IMR-90 (cell line): ENCODE results near the gene SFT2D3. TPM values are rescaled to one million over a fixed set of nuclear protein-coding genes. Genes with fewer than 3 reads are reported as not detected.

Source experiments
- ATAC-seq: fragments of 200-7000 bp; cut with Tn5 transposase; 2 replicates; pipeline ENCODE4 v1.9.1; 2020; ENCODE audit warnings: low read depth, mild to moderate bottlenecking, moderate library complexity
- BruUV-seq: library from RNA; stranded (reverse); fragments of 400-500 nt; replicated peaks from 2 replicates; lab custom pipeline; 2021; lab: Mats Ljungman, UMichigan
- CTCF ChIA-PET: fragments of 300-600 bp; formaldehyde crosslinking; extraction: SDS; loops from one replicate; lab custom pipeline; 2021; ENCODE audit warnings: antibody characterized with exemption; lab: Yijun Ruan, JAX
- POLR2A ChIA-PET: fragments of 300-600 bp; sonication (Branson Sonifier 250); formaldehyde crosslinking; loops from one replicate; lab custom pipeline; 2022; ENCODE audit warnings: antibody characterized with exemption; ENCODE audit not compliant: unreplicated experiment; lab: Charles Lee
- DNase-seq: peaks from one replicate; pipeline ENCODE4 v3.0.0; 2013
- H2AFZ ChIP-seq: replicated peaks from 2 replicates; pipeline ENCODE3; 2013; ENCODE audit warnings: low read length, mild to moderate bottlenecking; ENCODE audit not compliant: poor library complexity
- H2AK5ac ChIP-seq: 2 replicates; pipeline ENCODE4 v1.6.1; 2013; ENCODE audit warnings: low read depth, low read length, inconsistent platforms
- H2AK9ac ChIP-seq: replicated peaks from 2 replicates; pipeline ENCODE3; 2013; ENCODE audit warnings: mild to moderate bottlenecking, low read depth, low read length, moderate library complexity; ENCODE audit not compliant: poor library complexity
- H2BK120ac ChIP-seq: 2 replicates; pipeline ENCODE4 v1.6.1; 2013; ENCODE audit warnings: low read depth, low read length, inconsistent platforms
- H2BK15ac ChIP-seq: 3 replicates; pipeline ENCODE4 v1.6.1; 2013; ENCODE audit warnings: low read depth, low read length, inconsistent platforms
- H2BK20ac ChIP-seq: 2 replicates; pipeline ENCODE4 v1.6.1; 2013; ENCODE audit warnings: low read depth, mild to moderate bottlenecking, inconsistent platforms, low read length, moderate library complexity
- H2BK5ac ChIP-seq: 2 replicates; pipeline ENCODE4 v1.6.1; 2013; ENCODE audit warnings: mild to moderate bottlenecking, low read depth, low read length, inconsistent platforms; ENCODE audit not compliant: poor library complexity, severe bottlenecking
- H3K14ac ChIP-seq: replicated peaks from 2 replicates; pipeline ENCODE4 v1.6.1; 2013; ENCODE audit warnings: low read depth, low read length, inconsistent platforms
- H3K18ac ChIP-seq: 2 replicates; pipeline ENCODE4 v1.6.1; 2013; ENCODE audit warnings: low read depth, low read length, control low read depth
- H3K23ac ChIP-seq: 2 replicates; pipeline ENCODE4 v1.6.1; 2013; ENCODE audit warnings: low read depth, low read length, inconsistent platforms
- H3K27ac ChIP-seq: 2 replicates; pipeline ENCODE4 v1.5.1; 2013; ENCODE audit warnings: mild to moderate bottlenecking, control low read depth, low read length; ENCODE audit not compliant: insufficient read depth
- H3K27me3 ChIP-seq: 2 replicates; pipeline ENCODE4 v1.6.1; 2013; ENCODE audit warnings: low read length; ENCODE audit not compliant: control insufficient read depth, insufficient read depth
- H3K36me3 ChIP-seq: 2 replicates; pipeline ENCODE4 v1.6.1; 2013; ENCODE audit warnings: low read length, mixed read lengths; ENCODE audit not compliant: control insufficient read depth, insufficient read depth
- H3K4ac ChIP-seq: 2 replicates; pipeline ENCODE4 v1.6.1; 2013; ENCODE audit warnings: low read depth, low read length, inconsistent platforms
- H3K4me1 ChIP-seq: 2 replicates; pipeline ENCODE4 v1.6.1; 2013; ENCODE audit warnings: low read length, mixed read lengths; ENCODE audit not compliant: control insufficient read depth, insufficient read depth
- H3K4me2 ChIP-seq: 2 replicates; pipeline ENCODE4 v1.6.1; 2013; ENCODE audit warnings: low read depth, mild to moderate bottlenecking, control low read depth, low read length, moderate library complexity
- H3K4me3 ChIP-seq: 2 replicates; pipeline ENCODE4 v1.5.1; 2013; ENCODE audit warnings: low read depth, mild to moderate bottlenecking, control low read depth, low read length, moderate library complexity; ENCODE audit not compliant: insufficient read depth
- H3K56ac ChIP-seq: 2 replicates; pipeline ENCODE4 v1.6.1; 2013; ENCODE audit warnings: low read length, inconsistent platforms; ENCODE audit not compliant: insufficient read depth; ENCODE audit errors: extremely low read depth
- H3K79me1 ChIP-seq, 2 experiments: 2 replicates each; pipeline ENCODE4 v1.6.1; 2013; ENCODE audit warnings: low read length in 2 of 2, inconsistent platforms in 1 of 2, low read depth in 1 of 2
- H3K9ac ChIP-seq: 2 replicates; pipeline ENCODE4 v1.6.1; 2013; ENCODE audit warnings: low read depth, low read length, control low read depth
- H3K9me1 ChIP-seq: 2 replicates; pipeline ENCODE4 v1.6.1; 2013; ENCODE audit warnings: low read length, inconsistent platforms; ENCODE audit not compliant: insufficient read depth
- H3K9me3 ChIP-seq: 2 replicates; pipeline ENCODE4 v1.6.1; 2013; ENCODE audit warnings: low read length; ENCODE audit not compliant: control insufficient read depth, insufficient read depth
- H4K20me1 ChIP-seq: 2 replicates; pipeline ENCODE4 v1.6.1; 2013; ENCODE audit warnings: low read length, inconsistent platforms; ENCODE audit not compliant: insufficient read depth
- H4K5ac ChIP-seq: 2 replicates; pipeline ENCODE4 v1.6.1; 2013; ENCODE audit warnings: mild to moderate bottlenecking, low read depth, low read length, control low read depth
- H4K8ac ChIP-seq, 2 experiments: 2 replicates each; pipeline ENCODE4 v1.6.1; 2013; ENCODE audit warnings: low read depth in 2 of 2, low read length in 2 of 2, control low read depth in 1 of 2, inconsistent platforms in 1 of 2
- H4K91ac ChIP-seq: 2 replicates; pipeline ENCODE4 v1.6.1; 2013; ENCODE audit warnings: low read depth, low read length, inconsistent platforms; ENCODE audit not compliant: insufficient read depth
- FOS ChIP-seq: fragments of 150-350 bp; IDR thresholded peaks from 2 replicates; pipeline ENCODE4 v1.6.1; 2016; ENCODE audit warnings: low read depth, low read length
- NFE2L2 ChIP-seq: fragments of 150-350 bp; IDR thresholded peaks from 2 replicates; pipeline ENCODE4 v1.6.1; 2016; ENCODE audit warnings: low read depth, mild to moderate bottlenecking, low read length
- POLR2A ChIP-seq: IDR thresholded peaks from 2 replicates; pipeline ENCODE4 v1.6.1; 2012; ENCODE audit warnings: mild to moderate bottlenecking, low read depth, low read length
- WGBS, 2 experiments: methylation state at CpG; one replicate each; pipeline versions ENCODE4 v1.1.5 to v1.1.7; 2013; ENCODE audit warnings: missing lambda C conversion rate in 2 of 2; ENCODE audit not compliant: insufficient read length in 1 of 2; ENCODE audit errors: extremely low coverage in 2 of 2; 5-methylcytosine and 5-hydroxymethylcytosine counted together
- dilution Hi-C: fragments of 300-500 bp; cut with HindIII; formaldehyde crosslinking; loops from one replicate; pipeline ENCODE4 v1.14.3; 2018; ENCODE audit warnings: low sequenced_read_pairs; ENCODE audit not compliant: unreplicated experiment
- in situ Hi-C: fragments of 300-500 bp; cut with MboI; formaldehyde crosslinking; loops from 3 replicates; pipeline ENCODE4 v1.14.3; 2019; ENCODE audit warnings: low sequenced_read_pairs, inconsistent platforms, mixed read lengths
- intact Hi-C: fragments of 100-400 bp; cut with micrococcal nuclease; formaldehyde crosslinking; loops from 2 replicates; pipeline ENCODE4 v1.10.0; 2022
- polyA plus RNA-seq, 3 experiments: library from polyadenylated mRNA; depleted of rRNA; stranded (reverse); fragments of >200 nt; gene quantifications; 2 replicates each; pipeline ENCODE4 v1.2.3, GENCODE V29; 2012; ENCODE audit warnings: low replicate concordance in 1 of 3
- total RNA-seq: library from RNA; depleted of rRNA; stranded (reverse); fragments of >200 nt; gene quantifications from 2 replicates; pipeline ENCODE4 v1.2.3, GENCODE V29; 2012

Gene SFT2D3
- total and polyA plus RNA-seq, 2 of the 4 experiments (the other 2 are of a cell fraction) = 2.5 to 3.1 TPM

DNA sequence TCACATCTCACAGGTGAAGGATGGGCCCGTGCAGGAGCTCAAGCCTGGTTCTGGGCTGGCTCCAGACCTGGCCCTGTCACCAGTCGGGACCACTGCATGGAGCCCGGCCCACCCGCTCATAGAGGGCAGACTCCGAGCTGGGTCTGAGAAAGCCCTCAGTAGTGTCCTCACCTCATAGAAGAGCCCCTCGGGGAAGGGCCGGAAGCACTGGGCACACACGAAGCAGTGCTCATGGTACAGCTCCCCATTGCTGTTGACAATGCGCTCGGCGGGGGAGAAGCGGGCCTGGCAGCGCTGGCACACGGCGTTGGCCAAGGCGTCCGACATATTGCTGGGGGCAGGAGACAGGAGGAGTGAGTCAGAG is 44.1 kb upstream of the SFT2D3 start:
- TF ChIP-seq POLR2A (no peak), FOS (no peak), NFE2L2 (no peak)
- no peak overlapping the region for H3K27ac ChIP-seq
- no peak overlapping the region for H4K5ac ChIP-seq
- H3K18ac ChIP-seq = no peak overlapping the region
- ChIA-PET POLR2A (no interaction called here), CTCF (no interaction called here)
- no peak overlapping the region for H2BK20ac ChIP-seq
- no peak overlapping the region for H3K9ac ChIP-seq
- no peak overlapping the region for H4K91ac ChIP-seq
- H3K14ac ChIP-seq = no peak overlapping the region
- DNase-seq = no peak
- dilution Hi-C loops (no loop called here), intact Hi-C loops (no loop called here), in situ Hi-C loops (no loop called here)
- H4K8ac ChIP-seq = no peak overlapping the region
- no peak overlapping the region for H3K56ac ChIP-seq
- peaks cover 23% of the 10 kb centered on the region for H3K9me1 ChIP-seq
- no peak overlapping the region for H2AK5ac ChIP-seq
- H3K4ac ChIP-seq = no peak overlapping the region
- H2BK15ac ChIP-seq = no peak overlapping the region
- peaks cover 13 to 47% of the 10 kb centered on the region in 2 experiments for H3K79me1 ChIP-seq
- no peak overlapping the region for H2BK5ac ChIP-seq
- H2BK120ac ChIP-seq = no peak overlapping the region
- no TSS peak for BruUV-seq
- H3K27me3 ChIP-seq = no peaks in the 10 kb centered on the region
- no peak overlapping the region for H2AFZ ChIP-seq
- peaks cover 19% of the 10 kb centered on the region for H3K36me3 ChIP-seq
- no peak overlapping the region for H2AK9ac ChIP-seq
- ATAC-seq = no peak
- peaks cover 54% of the 10 kb centered on the region for H4K20me1 ChIP-seq
- WGBS, 2 experiments = 92% methylated on average over 14 of the region's 17 CpGs; no CpG with 5 or more reads in 1 of the 2 experiments
- no peak overlapping the region for H3K4me2 ChIP-seq
- peaks cover 2% of the 10 kb centered on the region; the same call in 1 of the 2 replicates for H3K9me3 ChIP-seq
- no peak overlapping the region for H3K4me3 ChIP-seq
- peaks cover 8% of the 10 kb centered on the region for H3K4me1 ChIP-seq
- no peak overlapping the region for H3K23ac ChIP-seq
